Duodenal mucosa (tissue), 2 donors: ENCODE results near the gene CETN2.
"Not testable (repeated sequence)": the region's sequence is repeated elsewhere in the genome, so short reads cannot be mapped to it uniquely, and the experiment has no call there.

Experiments
- H3K27ac ChIP-seq: one replicate; pipeline ENCODE4 v1.7.0; 2013; ENCODE audit warnings: low read depth, low read length
- H3K27me3 ChIP-seq, 2 donors: one replicate each; pipeline ENCODE4 v1.7.0; 2013; ENCODE audit warnings: low read length in 2 of 2, control low read depth in 1 of 2; ENCODE audit not compliant: insufficient read depth in 2 of 2, control insufficient read depth in 1 of 2
- H3K36me3 ChIP-seq, 2 donors: one replicate each; pipeline ENCODE4 v1.7.0; 2013; ENCODE audit warnings: low read length in 2 of 2, control low read depth in 1 of 2; ENCODE audit not compliant: insufficient read depth in 2 of 2, control insufficient read depth in 1 of 2
- H3K4me1 ChIP-seq, 2 donors: one replicate each; pipeline ENCODE4 v1.7.0; 2013; ENCODE audit warnings: low read length in 2 of 2, control low read depth in 1 of 2; ENCODE audit not compliant: insufficient read depth in 2 of 2, control insufficient read depth in 1 of 2
- H3K4me3 ChIP-seq, 2 donors: one replicate each; pipeline ENCODE4 v1.7.0; 2013; ENCODE audit warnings: low read length in 2 of 2, low read depth in 1 of 2
- H3K9ac ChIP-seq, 2 donors: one replicate each; pipeline ENCODE4 v1.7.0; 2013; ENCODE audit warnings: low read length in 2 of 2, low read depth in 1 of 2
- H3K9me3 ChIP-seq, 2 donors: one replicate each; pipeline ENCODE4 v1.7.0; 2013; ENCODE audit warnings: low read length in 2 of 2, control low read depth in 1 of 2; ENCODE audit not compliant: control insufficient read depth in 1 of 2

The CETN2 gene

DNA sequence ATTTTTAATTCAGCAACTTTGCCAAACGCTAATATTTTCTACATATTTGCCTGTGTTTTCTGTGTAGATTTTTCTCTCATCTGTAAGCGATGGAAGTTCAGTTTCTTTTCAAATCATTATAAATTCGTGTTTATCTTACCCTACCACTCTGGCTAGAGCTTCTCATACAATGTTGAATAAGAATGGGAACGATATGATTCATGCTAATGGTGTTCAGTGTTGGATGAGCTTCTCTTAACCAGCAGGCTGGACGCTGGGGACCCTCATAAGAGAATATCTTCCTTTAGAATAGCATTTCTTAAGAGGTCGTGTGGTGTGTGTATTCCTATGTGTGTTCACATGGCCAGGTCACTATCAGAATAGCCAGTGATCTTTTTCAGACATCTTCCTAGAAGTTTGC is 31.3 kb upstream of the CETN2 start:
- peaks cover 14 to 57% of the 10 kb centered on the region in 2 donors for H3K36me3 ChIP-seq
- no peaks in the 10 kb centered on the region for H3K9me3 ChIP-seq
- H3K9ac ChIP-seq: no peak overlapping the region
- H3K27me3 ChIP-seq: no peaks in the 10 kb centered on the region
- H3K4me3 ChIP-seq: no peak overlapping the region
- H3K27ac ChIP-seq: no peak overlapping the region
- H3K4me1 ChIP-seq: no peaks in the 10 kb centered on the region

DNA sequence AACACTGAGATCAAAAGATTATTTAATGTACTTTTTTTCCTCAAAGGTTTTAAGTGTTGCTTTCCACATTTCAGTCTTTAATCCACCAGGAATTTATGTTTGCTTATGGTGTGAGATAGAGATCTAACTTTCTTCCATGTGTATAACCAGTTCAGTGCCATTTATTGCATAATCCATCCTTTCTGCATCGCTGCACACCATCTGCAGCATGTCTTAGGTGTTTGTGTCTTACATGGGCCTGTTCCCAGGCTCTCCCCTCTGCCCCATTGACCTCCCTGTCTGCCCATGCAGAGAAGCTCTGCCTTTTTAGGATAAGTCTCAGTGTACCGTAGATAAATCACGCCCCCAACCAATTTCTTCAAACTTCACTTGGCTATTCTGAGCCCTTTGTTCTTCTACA is 30.6 kb upstream of the CETN2 start:
- Histone ChIP-seq H3K4me1 (no peaks in the 10 kb centered on the region), H3K27me3 (no peaks in the 10 kb centered on the region), H3K9me3 (no peaks in the 10 kb centered on the region), H3K27ac (no peak overlapping the region), H3K9ac (no peak overlapping the region), H3K4me3 (no peak overlapping the region), H3K36me3 (peaks cover 11 to 54% of the 10 kb centered on the region in 2 donors)

DNA sequence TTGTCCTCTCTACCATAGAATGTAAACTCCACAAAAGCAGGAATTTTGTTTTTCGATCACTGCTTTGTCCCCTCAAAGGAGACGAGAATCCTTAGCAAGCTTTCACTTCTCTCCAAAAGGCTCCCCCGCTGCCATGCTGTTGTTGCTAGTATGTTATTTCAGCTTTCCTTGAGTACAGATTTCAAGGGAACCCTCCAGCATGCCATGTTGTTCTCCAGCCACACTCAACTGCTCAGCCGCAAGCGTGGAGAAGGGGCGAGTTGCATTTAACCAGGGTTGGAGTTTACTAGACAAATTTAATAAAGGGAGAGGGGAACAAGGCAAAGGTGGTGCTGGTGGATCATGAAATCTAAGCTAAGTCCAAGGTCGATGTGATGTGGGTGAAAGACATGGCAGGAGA is 23.4 kb upstream of the CETN2 start:
- Histone ChIP-seq H3K4me3 (no peak overlapping the region), H3K27me3 (no peaks in the 10 kb centered on the region), H3K36me3 (peaks cover 0 to 47% of the 10 kb centered on the region in 2 donors), H3K9ac (no peak overlapping the region), H3K4me1 (no peaks in the 10 kb centered on the region), H3K9me3 (no peaks in the 10 kb centered on the region), H3K27ac (no peak overlapping the region)

DNA sequence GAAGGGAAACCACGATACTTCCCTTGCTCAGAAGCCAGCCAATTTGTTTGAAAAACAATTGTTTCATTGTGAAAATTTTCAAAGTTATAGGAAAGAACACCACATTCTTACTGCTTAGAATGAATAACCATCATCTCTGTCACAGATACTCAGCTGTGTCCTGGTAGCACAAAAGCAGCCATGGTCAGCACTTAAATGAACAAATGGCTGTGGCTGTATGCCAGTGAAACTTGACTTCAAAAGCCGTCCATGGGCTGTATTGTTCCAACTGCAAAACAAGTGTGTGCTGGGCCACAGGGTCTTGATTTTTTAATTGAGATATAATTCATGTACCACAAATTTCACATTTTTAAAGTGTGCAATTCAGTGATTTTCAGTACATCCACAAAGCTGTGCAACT is 19.9 kb upstream of the CETN2 start:
- no peaks in the 10 kb centered on the region for H3K4me1 ChIP-seq
- no peak overlapping the region for H3K27ac ChIP-seq
- no peak overlapping the region for H3K4me3 ChIP-seq
- H3K9ac ChIP-seq: no peak overlapping the region
- H3K36me3 ChIP-seq: peaks cover 0 to 47% of the 10 kb centered on the region in 2 donors
- H3K9me3 ChIP-seq: no peaks in the 10 kb centered on the region
- no peaks in the 10 kb centered on the region for H3K27me3 ChIP-seq

DNA sequence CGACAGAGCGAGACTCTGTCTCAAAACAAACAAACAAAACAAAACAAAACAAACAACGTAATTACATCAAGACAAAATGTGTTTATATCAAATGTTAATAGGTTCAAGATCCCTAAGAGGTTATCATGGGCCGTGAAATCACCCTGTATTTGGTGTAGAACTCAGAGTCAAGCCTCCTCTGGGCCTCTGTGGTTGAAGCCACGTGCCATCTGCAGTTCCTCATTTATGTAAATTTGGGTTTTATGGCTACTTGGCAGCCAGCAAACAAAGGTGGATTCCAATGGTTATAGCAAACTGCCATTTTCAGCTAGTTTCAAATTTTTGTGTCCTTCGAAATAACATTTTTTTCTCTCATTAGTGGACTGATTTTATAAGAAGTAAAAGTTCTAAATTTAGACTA is 16.7 kb upstream of the CETN2 start:
- Histone ChIP-seq H3K27me3 (no peaks in the 10 kb centered on the region), H3K27ac (no peak overlapping the region), H3K9ac (no peak overlapping the region), H3K36me3 (peaks cover 0 to 37% of the 10 kb centered on the region in 2 donors), H3K4me1 (no peaks in the 10 kb centered on the region), H3K9me3 (no peaks in the 10 kb centered on the region), H3K4me3 (no peak overlapping the region)

DNA sequence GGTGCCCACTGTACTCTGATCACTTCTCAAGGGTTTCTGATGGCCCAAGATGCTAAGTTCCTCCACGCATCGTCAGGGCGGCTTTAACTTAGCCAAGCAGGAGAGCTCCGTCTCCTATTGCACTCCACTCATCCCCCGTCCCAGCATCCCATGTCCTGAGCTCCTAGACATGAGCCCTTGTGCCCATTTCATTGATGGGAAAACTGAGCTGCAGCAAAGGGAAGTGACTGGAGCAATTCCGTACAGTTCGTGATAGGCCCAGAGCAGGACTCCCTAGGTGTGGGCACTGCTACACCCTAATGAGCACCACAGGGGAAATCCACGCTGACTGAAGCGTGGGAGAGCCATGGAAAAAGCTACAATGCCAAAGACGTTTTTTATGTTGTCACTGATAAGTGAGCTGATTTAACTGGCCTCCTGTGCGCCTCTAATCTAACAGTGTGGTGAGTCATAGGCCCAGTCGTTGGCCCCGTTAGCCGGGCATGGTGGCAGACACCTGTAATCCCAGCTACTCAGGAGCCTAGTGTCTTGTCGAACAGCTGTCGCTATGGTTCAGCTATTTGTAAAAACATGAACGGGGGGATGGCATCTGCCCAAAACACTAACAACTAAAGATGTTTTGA is 15.2 kb upstream of the CETN2 start:
- Histone ChIP-seq H3K4me1 (no peaks in the 10 kb centered on the region), H3K9me3 (no peaks in the 10 kb centered on the region), H3K4me3 (no peak overlapping the region), H3K9ac (no peak overlapping the region), H3K27ac (no peak overlapping the region), H3K36me3 (peaks cover 2 to 26% of the 10 kb centered on the region in 2 donors), H3K27me3 (no peaks in the 10 kb centered on the region)

DNA sequence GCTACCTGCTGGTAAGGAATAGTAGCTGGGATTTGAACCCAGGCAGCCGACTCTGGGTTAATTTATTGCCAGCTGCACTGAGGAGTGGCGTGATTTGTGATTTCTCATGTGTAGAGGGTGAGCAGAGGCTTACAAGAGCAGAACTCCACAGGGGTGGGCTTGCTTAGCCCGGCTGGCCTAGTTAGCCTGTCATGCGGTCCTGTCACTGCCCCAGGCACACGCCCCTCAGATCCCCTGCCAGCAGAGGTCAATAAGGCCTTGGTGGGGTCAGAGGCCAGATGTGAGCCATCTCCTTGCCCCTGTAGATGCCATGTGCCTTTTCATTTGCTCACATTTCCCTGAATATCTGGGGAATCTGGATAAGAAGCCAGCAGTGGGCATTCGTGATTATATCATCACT is 13.7 kb upstream of the CETN2 start:
- no peaks in the 10 kb centered on the region for H3K4me1 ChIP-seq
- H3K4me3 ChIP-seq: no peak overlapping the region
- no peaks in the 10 kb centered on the region for H3K9me3 ChIP-seq
- peaks cover 2 to 14% of the 10 kb centered on the region in 2 donors for H3K36me3 ChIP-seq
- H3K27ac ChIP-seq: no peak overlapping the region
- no peak overlapping the region for H3K9ac ChIP-seq
- no peaks in the 10 kb centered on the region for H3K27me3 ChIP-seq

DNA sequence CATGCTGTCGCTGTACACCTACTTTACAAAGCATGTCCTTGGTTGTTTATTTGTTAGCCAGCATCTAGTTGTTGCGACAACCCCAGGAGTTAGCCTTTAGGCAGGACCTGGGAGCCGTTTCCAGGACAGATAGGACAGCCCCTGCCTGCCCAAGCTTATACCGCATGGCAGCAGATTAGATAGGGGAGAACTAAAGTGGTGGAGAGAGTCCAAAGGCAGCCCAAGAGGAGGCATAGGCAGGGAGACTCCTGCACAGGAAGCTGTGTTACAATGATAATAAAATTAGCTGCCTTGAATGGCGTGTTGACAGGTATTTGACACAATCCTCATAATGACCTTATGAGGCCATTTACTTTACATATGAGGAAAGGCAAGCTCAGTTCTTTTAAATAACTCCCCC is 13.3 kb upstream of the CETN2 start:
- Histone ChIP-seq H3K4me3 (no peak overlapping the region), H3K4me1 (no peaks in the 10 kb centered on the region), H3K27me3 (no peaks in the 10 kb centered on the region), H3K9me3 (no peaks in the 10 kb centered on the region), H3K36me3 (peaks cover 2 to 11% of the 10 kb centered on the region in 2 donors), H3K27ac (no peak overlapping the region), H3K9ac (no peak overlapping the region)

DNA sequence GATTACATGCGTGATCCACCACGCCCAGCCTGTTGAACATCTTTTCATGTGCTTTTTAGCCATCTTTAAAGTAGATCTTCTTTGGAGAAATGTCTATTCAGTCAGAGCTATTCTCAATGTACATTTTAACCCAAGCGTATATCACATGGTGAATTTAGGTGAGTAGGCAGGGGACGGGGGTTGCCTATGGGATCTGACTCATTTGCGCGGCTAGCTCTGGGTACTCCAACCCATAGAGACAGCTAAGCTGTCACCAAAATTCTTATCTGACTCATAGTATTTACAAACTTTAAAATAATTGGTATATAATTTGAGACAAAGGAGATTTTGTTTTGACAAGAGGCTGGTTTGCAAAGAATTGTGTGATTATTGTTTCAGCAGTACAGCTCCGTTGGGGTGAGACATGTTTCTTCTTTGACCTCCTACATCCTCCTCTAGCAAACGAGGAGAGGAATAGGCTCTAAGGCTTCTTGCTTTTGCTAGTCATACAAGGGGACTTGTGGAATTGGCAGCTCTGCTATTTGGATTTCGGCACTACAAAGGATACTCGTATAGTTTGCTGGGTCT is 12.3 kb upstream of the CETN2 start:
- Histone ChIP-seq H3K9me3 (no peaks in the 10 kb centered on the region), H3K4me1 (no peaks in the 10 kb centered on the region), H3K4me3 (no peak overlapping the region), H3K9ac (no peak overlapping the region), H3K27me3 (no peaks in the 10 kb centered on the region), H3K27ac (no peak overlapping the region), H3K36me3 (peaks cover 2 to 7% of the 10 kb centered on the region in 2 donors)

DNA sequence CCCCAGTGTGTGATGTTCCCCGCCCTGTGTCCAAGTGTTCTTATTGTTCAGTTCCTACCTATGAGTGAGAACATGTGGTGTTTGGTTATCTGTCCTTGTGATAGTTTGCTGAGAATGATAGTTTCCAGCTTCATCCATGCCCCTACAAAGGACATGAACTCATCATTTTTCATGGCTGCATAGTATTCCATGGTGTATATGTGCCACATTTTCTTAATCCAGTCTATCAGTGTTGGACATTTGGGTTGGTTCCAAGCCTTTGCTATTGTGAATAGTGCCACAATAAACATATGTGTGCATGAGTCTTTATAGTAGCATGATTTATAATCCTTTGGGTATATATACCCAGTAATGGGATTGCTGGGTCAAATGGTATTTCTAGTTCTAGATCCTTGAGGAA is 4.9 kb upstream of the CETN2 start:
- H3K36me3 ChIP-seq, H3K9me3 ChIP-seq, H3K9ac ChIP-seq, H3K27ac ChIP-seq, H3K4me3 ChIP-seq, H3K27me3 ChIP-seq: not testable (repeated sequence)
- H3K4me1 ChIP-seq: peaks cover 13 to 16% of the 10 kb centered on the region in 2 donors
